Measurements from ENCODE around the gene TMC1.

TMC1 gene

GRCh38 chr9:72823971-72824370 lies 302.6 kb downstream of the TMC1 start:
- in situ Hi-C loops (cut with HindIII; ENCODE audit: low sequenced_read_pairs) = no loop called here
- no peak for DNase-seq (ENCODE audit: low read depth)
- no peak overlapping the region for H3K4me3 ChIP-seq (ENCODE audit: low read depth, low read length)
- no peak for TF ChIP-seq CTCF (IDR thresholded peaks at IDR 0.05; ENCODE audit: low read depth, low read length, missing control alignments)

DNA sequence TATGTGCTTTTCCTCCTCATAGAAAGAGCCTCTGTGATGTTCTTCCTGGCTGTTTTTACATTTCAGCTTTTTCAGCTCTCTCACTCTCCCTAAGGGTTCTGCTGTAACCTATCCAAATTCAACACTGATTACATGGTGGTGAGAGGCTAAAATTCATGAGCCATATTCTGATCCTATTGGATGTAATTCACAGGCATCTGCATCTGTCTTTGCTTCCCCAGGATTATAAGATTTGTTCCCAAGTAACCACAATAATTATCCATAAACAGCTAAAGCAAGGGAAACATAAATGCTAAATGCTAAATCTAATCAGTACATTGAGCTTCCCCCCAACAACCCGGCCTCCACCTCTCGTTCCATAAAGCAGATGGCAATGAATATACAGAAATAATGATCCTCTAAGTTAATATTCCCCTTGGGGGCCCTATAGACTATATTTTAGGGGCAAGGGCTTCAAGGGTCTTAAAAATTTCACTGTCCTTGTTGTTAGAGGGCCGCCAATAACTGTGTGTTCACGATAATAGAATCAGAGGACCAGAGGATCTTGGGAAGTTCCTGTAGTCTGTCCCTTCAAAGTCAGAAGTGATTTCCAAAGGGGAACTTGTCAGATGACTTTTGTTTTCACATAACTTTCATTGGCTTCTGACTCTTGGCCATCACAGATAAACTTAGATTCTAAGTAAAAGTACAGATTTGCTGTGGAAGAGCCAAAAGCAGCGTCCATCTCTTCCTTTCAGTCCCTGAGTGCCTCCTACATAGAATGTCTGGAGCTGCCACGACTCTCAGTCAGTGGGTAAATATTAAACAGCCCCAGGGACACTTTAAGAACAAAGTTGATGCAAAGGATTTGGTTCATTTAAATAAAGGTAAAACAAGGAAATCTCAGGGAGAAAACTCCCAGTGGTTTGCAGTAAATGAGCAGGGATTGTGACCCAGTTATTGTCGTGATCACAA lies 305.9 kb downstream of the TMC1 start:
- H3K4me3 ChIP-seq (ENCODE audit: low read depth, low read length) = no peak overlapping the region
- no peak for TF ChIP-seq CTCF (IDR thresholded peaks at IDR 0.05; ENCODE audit: low read depth, low read length, missing control alignments)
- DNase-seq (ENCODE audit: low read depth) = peak; percentile 8
- in situ Hi-C loops (cut with HindIII; ENCODE audit: low sequenced_read_pairs) = no loop called here

DNA sequence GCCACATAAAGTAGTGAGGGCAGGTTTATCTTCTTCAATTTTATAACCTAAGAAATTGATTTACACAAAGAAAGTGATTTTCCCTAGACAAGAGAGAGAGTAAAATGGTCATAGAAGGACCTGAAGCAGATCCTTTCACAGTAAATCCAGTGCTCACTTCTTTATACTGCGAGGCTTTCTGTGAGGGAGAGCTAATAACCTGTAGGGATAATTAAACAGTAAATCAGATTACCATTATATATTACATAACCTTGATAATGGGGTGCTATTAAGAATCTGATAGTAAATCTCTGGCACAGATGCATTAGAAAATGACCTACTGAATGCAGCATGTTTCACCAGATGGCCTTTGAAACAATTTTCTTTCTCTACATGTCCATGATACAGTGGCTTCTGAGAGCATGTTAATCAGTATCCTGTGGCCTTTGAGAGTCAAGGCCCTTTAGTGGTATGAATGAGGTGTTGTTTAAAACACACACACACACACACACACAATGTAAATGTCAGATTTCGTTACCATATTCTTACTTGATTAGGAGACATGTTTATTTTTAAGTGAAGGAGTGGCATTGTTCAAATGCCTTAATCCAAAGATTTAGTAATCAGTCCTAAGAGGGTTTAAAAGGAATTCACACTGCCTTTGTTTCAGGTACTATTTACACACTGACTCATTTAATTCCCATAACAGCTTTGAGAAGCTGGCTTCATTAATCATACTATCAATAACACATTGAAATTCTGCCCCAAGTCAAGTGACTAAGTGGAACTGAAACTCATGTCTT lies 306.7 kb downstream of the TMC1 start:
- in situ Hi-C loops (cut with HindIII; ENCODE audit: low sequenced_read_pairs) = no loop called here
- no peak for TF ChIP-seq CTCF (IDR thresholded peaks at IDR 0.05; ENCODE audit: low read depth, low read length, missing control alignments)
- DNase-seq (ENCODE audit: low read depth) = peak; percentile 5
- no peak overlapping the region for H3K4me3 ChIP-seq (ENCODE audit: low read depth, low read length)

GRCh38 chr9:72834994-72835393 lies 313.6 kb downstream of the TMC1 start:
- H3K4me3 ChIP-seq (ENCODE audit: low read depth, low read length) = no peak overlapping the region
- in situ Hi-C loops (cut with HindIII; ENCODE audit: low sequenced_read_pairs) = no loop called here
- no peak for TF ChIP-seq CTCF (IDR thresholded peaks at IDR 0.05; ENCODE audit: low read depth, low read length, missing control alignments)
- DNase-seq (ENCODE audit: low read depth) = no peak

GRCh38 chr9:72836790-72837189 lies 315.4 kb downstream of the TMC1 start:
- in situ Hi-C loops (cut with HindIII; ENCODE audit: low sequenced_read_pairs) = no loop called here
- no peak for DNase-seq (ENCODE audit: low read depth)
- H3K4me3 ChIP-seq (ENCODE audit: low read depth, low read length) = no peak overlapping the region
- no peak for TF ChIP-seq CTCF (IDR thresholded peaks at IDR 0.05; ENCODE audit: low read depth, low read length, missing control alignments)

- TF ChIP-seq CTCF (IDR thresholded peaks at IDR 0.05; ENCODE audit: low read depth, low read length, missing control alignments) = no peak
- in situ Hi-C loops (cut with HindIII; ENCODE audit: low sequenced_read_pairs) = no loop called here
- DNase-seq (ENCODE audit: low read depth) = no peak
Measured at GRCh38 chr9:72839085-72839484, 317.7 kb downstream of the TMC1 start.

More at GRCh38 chr9:72839085-72839484, 317.7 kb downstream of the TMC1 start:
- no peak overlapping the region for H3K4me3 ChIP-seq (ENCODE audit: low read depth, low read length)
